GM18499 (cell line): ENCODE results near the gene GABRA4.
A peak's percentile ranks its signal among the peaks of the same experiment; 100 is the strongest.

ENCODE experiments used
- ATAC-seq: cut with Tn5 transposase; IDR thresholded peaks from one replicate; pipeline ENCODE4 v1.9.1; 2021; ENCODE audit warnings: moderate number of reproducible peaks; ENCODE audit not compliant: insufficient read depth, unreplicated experiment

GABRA4 gene

DNA sequence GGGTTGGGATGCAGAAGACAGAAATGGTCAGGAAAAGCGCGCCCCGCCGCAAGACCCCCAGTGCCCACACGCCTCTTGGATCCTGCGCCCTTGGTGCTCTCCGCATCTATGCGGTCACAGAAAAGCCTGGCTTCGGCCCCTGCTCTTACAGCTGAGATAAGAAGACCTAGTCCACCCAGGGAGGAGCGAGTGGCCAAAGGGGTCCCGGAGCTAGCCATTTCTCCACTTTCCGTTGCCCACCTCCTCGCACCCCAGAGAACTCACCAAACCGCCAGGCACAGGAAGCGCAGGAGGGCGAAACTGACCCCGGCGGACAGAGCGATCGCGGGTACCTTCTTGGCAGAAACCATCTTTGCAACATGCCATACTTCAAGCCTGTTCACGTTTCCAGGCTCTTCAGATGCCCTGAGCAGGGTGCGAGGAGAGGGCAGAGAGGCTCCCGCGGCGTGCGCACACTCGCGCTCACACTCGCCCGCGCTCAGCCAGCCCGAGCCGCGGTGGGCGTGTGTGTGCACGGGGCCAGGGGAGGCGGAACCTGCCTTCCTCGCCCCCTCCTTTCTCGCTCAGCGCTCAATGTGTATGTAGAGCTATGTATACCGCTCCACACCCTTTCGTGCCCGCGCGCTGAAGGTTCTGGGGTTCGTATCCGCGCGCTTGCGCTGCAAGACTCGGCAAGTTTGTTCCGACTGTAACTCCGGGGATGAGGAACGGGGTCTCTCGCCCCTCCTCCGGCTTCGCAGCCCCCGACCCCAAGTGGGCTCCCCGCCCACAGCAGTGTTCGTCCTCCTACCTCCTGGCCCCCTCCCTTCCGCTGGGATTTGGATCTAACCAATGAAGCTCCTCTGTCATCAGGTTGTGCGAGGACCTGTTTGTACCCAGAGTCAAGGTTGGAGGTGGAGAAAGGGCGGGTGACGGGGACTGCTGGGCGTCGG is at the start of gene GABRA4:
GABRA4 (minus strand) TSS at position 507 of the 932 bp plus-strand sequence; CDS start at position 350, 157 bp downstream.
- ATAC-seq, result no peak

- ATAC-seq, result no peak
Observed at GRCh38 chr4:47040828-47041227, 47.4 kb upstream of the GABRA4 start.

DNA sequence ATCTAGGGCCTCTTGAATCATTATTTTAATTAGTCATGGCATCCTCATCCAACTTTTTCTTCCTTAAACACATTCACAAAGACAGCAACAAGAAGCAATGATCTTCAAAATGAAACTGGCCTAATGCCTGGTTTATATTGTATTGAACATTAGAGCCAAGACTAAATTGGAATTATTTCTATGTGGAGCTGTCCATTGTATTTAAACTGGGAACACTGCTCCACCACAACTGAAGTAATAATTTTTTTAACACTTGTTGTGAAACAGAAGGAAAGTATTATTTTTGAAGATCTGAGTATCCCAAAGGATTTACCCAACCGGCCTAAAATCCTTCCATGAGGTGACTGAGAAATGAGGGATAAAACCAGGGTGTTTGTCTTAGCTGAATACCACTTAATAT is 44.9 kb upstream of the GABRA4 start:
- ATAC-seq, result no peak

DNA sequence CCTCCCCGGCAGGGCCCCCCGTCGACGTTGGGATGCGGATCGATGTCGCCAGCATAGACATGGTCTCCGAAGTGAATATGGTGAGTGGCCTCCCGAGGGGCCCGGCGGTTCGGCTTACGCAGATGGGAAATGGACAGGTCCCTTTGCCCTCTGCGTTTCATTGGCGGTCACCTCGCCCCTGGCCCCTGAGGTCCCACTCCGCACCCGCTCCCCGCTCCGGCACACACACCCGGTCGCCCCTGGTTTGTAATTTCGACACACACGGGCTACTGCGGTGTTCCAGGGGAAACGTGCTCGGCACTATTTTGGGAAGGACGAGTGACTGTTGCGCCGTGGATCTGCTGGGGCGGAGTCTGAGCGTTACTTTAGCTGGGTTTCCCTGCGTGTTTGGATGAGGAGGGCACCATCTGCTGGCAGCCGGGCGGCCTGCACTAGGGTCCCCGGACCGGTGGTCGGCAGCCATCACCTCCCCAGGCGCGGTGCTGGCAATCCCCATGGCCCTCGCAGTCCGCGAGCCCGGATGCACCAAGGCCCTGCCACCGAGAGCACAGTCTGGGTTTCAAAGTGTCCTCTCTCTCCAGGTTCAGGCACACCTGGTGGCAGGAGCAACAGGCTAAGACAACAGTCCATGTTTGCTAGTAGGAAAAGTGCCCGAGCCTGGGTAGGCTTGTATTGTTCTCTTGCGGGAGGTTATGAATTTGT is 39.2 kb upstream of the GABRA4 start:
- ATAC-seq, result peak; percentile 64

GRCh38 chr4:47031751-47032404 is 38.5 kb upstream of the GABRA4 start:
- no peak for ATAC-seq

DNA sequence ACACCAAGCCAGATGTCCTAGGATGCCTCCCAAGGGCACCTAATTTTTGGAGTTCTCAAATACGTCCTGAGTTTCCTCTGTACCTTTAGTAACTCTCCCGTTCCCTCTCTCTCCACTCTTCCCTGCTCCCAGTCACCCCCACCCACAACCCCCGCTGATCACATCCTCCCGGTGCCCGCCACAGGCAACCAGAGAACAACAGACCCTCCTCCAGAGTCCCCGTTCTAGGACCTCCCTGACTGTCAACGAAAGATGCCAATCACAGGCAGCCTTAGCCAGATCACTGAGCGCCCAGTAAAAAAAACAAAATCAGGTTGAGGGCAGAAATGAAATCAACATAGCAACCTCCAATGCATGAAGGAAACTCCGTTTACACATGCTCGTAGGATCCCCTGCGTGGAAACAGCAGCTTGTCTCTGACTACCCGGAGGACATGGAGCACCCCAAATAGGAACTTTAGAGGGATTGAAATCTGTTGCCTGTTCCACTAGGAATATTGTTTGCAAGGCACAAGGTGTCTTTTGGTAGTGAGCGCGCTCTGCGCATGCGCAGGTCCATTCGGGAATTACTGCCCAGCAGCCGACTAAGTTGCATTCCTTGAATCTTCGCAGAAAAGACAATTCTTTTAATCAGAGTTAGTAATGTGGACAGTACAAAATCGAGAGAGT is 37.8 kb upstream of the GABRA4 start, which contains the start of gene GABRB1:
GABRB1 (plus strand) TSS at position 557 of the 668 bp plus-strand sequence.
- ATAC-seq, result no peak

GRCh38 chr4:47017494-47017893 is 24.1 kb upstream of the GABRA4 start:
- ATAC-seq, result no peak

DNA sequence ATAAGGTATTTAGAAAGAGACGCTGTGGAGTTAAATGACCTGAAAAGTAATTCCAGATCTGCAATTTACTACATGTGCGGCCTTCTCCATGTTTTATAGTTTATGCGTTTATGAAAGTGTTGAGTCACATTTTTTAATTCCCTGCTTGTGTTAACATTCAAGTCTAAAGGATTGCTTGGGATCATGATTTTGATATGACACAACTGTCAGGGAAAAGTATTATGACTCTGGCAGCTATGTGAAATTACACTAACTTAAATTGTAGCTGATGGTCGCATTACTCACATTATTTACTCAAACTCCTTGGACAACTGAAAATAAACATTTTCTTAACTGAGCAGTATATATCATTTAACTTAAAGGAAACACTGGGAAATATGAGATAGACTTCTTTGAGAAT is 23.7 kb upstream of the GABRA4 start:
- no peak for ATAC-seq

DNA sequence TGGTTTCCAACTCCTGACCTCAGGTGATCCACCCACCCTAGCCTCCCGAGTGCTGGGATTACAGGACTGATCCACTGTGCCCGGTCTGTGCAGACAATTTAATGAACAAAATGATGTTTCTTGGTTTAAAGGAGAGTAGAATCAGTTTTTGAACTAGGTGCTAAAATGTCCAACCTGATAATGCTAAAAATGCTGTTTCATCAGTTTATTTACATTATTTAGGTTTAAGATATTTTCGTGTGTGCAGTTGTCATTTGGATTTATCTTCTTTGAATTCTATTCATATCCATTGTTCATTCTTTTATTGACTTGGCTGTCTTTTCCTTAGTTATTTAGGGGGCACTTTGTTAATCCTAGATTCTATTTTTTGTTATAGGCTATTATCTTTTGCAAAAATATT is 20.0 kb upstream of the GABRA4 start:
- ATAC-seq, result no peak

DNA sequence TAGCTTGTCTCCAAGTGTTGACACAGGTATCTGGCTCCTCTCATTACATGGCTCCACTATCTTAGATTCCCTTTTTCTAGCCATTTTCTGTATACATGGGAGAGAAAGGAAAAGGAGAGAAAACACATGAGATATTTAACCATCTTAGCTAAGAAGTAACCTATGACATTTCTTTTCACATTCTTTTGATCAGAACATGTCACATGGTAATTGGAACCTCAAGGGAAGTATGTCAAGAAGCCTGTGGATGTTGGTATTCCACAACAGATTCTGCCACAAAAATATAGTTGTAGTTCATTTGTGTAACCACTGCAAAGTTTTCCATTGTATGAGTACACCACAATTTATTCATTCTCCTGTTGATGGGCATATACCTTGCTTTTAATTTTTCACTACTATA is 19.3 kb upstream of the GABRA4 start:
- no peak for ATAC-seq

DNA sequence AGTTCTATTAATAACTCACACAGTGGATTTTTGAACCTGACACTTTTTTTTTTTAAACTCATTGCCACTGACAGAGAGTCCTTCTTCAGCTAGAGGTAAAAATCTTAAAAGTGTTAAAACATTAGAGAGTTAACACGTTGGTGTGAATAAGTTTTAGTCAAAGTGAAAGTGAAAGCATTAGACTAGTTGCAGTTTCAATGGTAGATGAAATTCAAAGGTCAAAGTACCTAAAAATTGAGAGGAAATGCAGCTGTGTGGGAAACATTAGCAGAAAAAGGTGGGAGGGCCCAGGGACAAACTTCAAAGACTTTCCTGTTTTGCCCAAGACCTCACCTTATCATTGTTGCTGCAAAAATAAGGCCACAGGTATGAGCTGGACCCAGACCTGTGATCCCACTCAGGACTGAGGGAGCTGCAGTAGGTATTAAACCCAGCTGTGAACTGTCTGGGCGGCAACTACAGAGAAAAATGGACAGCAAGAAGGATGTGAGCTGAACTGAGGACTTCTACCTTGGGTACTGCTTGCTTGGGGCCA is 17.6 kb upstream of the GABRA4 start:
- ATAC-seq, result peak; percentile 94

- no peak for ATAC-seq
Observed at GRCh38 chr4:47010347-47010911, 17.0 kb upstream of the GABRA4 start.

DNA sequence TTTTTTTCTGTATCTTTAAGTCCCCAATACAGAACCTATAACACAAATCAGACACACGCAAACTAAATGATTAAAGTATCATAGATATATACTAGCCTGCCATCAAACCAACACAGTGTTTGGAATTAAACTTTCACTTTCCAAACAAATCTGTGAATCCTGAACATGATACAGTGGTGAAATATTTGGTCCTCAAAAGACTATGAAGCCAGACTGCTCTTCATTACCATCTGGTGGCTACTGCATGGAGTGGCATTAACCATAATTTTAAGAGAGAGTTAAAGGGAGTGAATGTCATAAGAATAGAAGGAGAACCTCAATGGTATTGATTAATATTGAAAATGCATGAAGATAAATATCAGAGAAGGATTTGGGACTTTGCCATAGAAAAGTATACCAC is 9.2 kb upstream of the GABRA4 start:
- ATAC-seq, result no peak

GRCh38 chr4:47000406-47000805 is 7.0 kb upstream of the GABRA4 start:
- ATAC-seq, result no peak

DNA sequence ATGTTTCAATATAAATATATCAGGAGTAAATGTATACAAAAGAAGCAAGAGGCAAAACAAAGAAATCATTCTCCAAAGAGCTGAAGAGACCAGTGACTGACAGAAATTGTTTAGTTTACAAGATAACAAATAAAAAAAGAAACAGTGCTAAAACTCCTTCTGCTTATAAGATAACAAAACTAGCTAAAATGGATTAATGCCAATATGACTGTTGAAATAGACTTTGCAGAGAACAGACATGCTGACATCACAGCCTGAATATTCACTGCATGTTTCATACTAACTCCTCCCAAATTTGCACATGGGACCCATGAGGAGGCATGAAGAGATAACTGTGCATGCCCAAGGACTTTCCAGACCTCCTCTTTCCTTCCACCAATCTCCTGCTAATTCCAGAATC is 6.2 kb upstream of the GABRA4 start:
- no peak for ATAC-seq

GRCh38 chr4:46994007-46994405 is 625 bp upstream of the GABRA4 start:
- ATAC-seq, result no peak

GRCh38 chr4:46992338-46992737 is 1.0 kb downstream of the GABRA4 start:
- ATAC-seq, result no peak

GRCh38 chr4:46986922-46987638 is 6.3 kb downstream of the GABRA4 start:
- no peak for ATAC-seq

- ATAC-seq, result no peak
Observed at GRCh38 chr4:46984781-46985180, 8.6 kb downstream of the GABRA4 start.
